ENCODE results near the gene TCEA2.

DNA sequence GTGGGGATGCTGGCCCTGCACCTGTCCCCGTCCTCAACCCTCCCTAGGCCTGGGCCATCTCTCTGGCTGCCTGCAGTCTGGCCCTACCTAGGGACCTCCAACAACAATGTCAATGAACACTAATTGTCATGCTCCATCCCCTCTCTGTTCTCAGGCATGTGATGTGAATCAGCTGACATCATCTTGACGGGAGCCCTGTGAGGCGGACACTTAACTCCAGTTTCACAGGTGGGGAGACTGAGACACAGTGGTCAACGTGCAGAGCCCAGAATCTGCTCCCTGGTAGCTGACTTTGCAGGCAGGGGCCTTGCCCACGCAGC lies 762 bp upstream of the TCEA2 start:
- no peak for TF ChIP-seq EZH2phosphoT487 (IDR thresholded peaks at IDR 0.05; ENCODE audit: low read length)
- TF ChIP-seq, protein P1, sequence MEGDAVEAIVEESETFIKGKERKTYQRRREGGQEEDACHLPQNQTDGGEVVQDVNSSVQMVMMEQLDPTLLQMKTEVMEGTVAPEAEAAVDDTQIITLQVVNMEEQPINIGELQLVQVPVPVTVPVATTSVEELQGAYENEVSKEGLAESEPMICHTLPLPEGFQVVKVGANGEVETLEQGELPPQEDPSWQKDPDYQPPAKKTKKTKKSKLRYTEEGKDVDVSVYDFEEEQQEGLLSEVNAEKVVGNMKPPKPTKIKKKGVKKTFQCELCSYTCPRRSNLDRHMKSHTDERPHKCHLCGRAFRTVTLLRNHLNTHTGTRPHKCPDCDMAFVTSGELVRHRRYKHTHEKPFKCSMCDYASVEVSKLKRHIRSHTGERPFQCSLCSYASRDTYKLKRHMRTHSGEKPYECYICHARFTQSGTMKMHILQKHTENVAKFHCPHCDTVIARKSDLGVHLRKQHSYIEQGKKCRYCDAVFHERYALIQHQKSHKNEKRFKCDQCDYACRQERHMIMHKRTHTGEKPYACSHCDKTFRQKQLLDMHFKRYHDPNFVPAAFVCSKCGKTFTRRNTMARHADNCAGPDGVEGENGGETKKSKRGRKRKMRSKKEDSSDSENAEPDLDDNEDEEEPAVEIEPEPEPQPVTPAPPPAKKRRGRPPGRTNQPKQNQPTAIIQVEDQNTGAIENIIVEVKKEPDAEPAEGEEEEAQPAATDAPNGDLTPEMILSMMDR (IDR thresholded peaks at IDR 0.05; ENCODE audit: low read length): no peak

All from MM.1S (cell line).